ENCODE data around the gene MRO.
"Not testable (repeated sequence)": the region's sequence is repeated elsewhere in the genome, so short reads cannot be mapped to it uniquely, and the experiment has no call there.

MRO gene

DNA sequence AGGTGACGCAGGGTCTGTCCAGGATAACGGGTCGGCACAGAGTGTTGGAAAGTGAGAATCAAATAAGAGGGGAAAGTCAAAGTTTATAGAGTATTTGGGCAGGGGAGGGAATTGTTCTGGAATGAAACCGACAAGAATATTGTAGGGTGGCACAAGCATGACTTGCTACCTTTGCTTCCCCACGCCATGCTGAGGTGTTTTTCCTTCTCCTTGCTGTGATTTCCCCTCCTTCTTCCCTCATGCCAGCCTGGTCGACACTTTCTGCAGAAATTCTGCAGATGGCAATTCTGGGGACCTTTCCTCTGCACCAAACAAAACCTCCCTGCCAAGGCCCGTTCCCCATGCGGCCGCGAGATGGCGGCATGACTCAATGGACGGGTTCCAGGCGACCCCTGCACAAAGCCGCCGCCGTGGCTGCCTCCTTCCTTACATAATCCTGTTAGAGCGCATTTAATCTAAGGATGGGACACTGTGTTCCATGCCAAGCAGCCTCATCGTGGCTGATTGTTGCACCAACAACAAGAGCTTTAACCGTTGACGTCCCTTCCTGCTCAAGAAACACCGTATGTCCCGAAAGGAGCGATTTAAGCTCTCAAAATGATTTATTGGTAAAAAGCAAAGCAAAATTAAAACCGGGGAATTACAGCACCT, at the start of gene MRO:
Gene MRO, minus strand, starts transcription at position 289 of the 651 bp plus-strand sequence. CDS start 10,616 bp downstream, outside the sequence.
- peak; percentile 14 to 76 for DNase-seq

- DNase-seq, result no peak
Observed at GRCh38 chr18:50869150-50869549, 49.3 kb upstream of the MRO start.

DNA sequence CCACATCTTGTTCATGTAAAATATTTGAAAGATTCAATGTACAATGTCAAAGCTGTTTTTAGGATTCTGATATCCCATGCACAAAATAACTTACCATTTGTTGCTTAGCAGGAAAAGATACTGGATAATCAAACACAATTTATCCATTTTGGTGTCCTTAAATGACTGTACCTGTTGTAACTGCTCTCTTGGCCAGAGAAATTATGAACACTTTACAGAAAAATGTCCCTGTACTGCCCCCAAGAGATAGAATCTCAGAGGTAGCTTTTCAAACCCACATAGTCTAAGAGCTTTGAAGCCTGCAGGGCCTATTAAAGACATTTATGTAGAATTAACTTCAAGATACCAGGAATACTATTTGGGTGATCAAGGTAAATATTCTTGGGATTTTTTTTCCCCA, 46.9 kb upstream of the MRO start:
- no peak for DNase-seq

GRCh38 chr18:50863840-50864375, 44.1 kb upstream of the MRO start:
- DNase-seq, result no peak

DNA sequence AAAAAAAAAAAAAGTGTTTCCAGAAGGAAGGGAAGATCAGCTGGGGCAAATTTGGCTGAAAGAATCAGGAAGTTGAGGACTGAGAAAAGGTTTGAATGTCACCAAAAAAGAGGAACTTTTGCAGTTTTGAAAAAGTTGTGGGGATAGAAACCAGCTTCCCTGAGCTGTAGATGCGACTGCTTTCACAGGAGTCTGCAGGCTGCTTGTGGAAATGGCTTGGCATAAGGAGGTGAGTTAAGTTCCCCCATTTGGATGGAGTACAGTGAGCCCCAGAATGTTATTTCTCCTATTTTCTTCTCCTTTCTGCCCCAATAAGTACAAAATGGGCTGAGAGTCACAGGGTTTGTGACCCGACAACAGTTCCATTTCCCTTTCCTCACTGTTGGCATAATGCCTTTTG, 42.6 kb upstream of the MRO start:
- DNase-seq, result no peak

DNA sequence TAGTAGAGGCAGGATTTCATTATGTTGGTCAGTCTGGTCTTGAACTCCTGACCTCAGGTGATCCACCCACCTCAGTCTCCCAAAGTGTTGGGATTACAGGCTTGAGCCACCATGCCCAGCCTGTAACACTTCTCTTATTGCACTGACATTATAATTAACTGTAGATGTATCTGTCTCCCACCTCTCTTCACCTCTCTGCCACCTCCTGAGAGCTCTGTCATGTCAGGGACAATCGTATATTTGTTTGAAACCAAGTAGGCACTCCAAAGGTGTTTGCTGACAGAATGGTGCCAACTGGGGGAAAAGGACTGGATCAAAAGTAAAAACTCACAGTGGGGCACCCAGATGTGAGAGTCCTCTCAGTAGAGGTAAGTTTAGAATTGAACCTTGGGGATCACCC, 41.8 kb upstream of the MRO start:
- no peak for DNase-seq

DNA sequence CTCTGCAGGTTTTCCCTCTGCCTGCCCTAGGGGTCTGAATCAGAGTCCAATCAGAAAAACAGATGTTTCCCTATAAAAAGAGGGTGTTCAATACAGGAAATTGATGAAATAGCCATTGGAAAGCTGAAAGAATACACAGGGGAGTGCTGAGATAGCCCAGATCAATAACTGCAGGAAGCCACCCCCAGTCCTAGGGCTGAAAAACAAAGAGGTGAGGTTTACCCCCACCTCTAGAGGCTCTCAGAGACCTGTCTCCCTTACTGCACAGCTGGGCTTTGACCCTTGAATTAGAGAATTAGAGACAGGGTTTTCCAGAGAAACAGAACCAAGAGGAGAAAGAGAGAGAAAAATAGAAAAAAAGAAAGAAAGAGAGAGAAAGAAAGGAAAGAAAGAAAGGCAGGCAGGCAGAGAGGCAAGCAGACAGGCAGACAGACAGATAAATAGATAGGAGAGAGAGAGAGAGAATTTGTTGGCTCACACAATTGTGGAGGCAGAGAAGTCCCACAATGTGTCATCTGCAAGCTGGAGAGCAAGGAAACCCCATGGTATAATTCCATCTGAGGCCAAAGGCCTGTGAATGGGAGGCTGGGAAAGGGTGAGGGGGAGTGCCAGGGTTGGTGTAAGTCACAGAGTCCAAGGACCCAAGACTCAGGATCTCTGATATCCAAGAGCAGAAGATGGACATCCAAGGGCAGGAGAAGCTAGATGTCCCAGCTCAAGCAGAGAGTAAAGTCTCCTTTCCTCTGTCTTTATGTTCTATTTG, 40.2 kb upstream of the MRO start:
- no peak for DNase-seq

DNA sequence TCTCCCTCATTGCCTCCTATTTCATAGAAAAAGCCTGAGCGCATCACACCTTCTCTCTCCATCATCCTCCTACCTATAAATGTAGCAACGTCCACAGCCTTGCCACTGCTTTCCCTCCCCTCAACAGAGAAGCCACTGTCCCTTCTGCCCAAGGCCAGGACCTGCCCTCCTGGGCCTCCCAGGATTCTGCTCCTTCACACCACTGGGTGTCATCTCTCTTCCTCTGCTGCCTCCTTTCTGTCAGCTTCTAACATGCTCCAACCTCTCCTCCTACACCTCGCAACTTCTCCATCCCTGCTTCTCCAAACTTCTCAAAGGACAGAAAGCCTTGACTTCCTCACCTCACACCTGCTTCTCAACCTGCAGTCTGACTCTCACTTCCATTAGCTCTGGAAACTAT, 37.9 kb upstream of the MRO start:
- no peak for DNase-seq

DNA sequence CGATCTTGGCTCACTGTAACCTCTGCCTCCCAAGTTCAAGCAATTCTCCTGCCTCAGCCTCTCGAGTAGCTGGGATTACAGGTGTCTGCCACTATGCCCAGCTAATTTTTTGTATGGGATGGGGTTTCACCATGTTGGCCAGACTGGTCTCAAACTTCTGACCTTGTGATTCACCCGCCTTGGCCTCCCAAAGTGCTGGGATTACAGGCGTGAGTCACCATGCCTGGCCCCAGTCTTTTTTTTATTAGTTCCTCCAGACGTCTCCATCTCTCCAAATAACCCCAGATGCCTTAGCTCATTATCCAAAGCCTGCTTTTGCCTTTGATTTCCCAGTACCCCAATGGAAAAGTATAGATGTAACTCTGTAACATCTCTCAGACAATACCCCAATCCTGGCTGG, 37.4 kb upstream of the MRO start:
- not testable (repeated sequence) for DNase-seq

DNA sequence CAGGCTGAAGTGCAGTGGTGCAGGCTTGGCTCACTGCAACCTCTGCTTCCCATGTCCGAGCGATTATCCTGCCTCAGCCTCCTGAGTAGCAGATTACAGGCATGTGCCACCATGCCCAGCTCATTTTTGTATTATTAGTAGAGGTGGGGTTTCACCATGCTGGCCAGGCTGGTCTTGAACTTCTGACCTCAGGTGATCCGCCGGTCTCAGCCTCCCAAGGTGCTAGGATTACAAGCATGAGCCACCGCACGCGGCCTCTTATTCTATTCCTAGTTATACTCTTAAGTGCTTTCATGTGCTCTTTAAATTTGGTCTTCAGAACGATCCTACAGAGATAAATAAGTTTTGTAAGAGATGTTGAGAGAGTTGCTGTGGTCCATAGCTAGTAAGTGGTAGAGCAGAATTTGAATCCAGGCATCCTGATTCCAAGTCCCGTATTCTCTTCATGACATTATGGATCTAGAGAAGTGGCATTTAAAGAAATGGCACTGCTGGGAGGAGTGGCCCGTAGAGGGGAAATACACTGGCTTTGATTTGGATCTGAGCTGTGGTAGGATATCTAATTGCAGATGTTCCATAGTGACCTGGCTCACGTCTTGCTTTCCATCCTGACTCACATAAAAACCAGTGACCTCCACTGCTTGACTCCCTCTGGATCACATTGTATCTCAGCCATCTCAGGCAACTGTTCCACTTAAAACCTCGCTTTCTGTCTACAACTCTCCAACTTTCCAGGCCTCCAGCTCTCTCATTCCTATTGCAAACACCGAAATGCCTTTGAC, 36.4 kb upstream of the MRO start:
- no peak for DNase-seq

- DNase-seq, result no peak
Observed at GRCh38 chr18:50853863-50854271, 34.1 kb upstream of the MRO start.

DNA sequence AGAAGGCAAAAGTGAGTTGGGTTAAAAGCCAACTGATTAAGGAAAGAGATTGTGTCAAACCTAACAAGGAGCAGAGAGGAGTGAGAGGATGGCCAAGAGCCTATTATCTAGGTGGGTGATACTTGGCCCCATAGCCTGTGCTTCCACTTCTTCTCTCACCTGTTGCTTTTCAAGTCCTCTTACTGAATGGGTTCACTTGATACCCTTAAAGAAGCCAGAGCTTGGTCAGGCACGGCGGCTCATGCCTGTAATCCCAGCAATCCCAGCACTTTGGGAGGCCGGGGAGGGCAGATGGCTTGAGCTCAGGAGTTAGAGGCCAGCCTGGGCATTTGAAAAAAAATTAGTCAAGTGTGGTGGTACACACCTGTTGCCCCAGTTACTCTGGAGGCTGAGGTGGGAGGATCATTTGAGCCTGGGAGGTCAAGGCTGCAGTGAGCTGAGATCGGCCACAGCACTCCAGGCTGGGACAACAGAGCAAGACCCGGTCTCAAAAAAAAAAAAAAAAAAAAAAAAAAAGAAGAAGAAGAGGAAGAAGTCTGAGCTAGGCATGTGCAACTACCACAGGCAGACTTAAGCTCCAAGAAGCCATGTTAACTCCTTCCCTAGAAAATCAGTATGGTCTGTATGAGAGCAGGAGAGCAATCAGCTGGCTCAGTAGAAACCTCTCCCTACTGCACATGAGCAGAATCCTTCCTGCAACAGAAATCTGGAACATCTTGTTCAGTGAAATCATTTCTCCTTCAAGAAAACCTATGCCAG, 30.7 kb upstream of the MRO start:
- DNase-seq, result no peak

GRCh38 chr18:50849419-50849821, 29.6 kb upstream of the MRO start:
- no peak for DNase-seq

- no peak for DNase-seq
Observed at GRCh38 chr18:50848991-50849390, 29.2 kb upstream of the MRO start.

GRCh38 chr18:50848061-50848551, 28.3 kb upstream of the MRO start:
- no peak for DNase-seq

DNA sequence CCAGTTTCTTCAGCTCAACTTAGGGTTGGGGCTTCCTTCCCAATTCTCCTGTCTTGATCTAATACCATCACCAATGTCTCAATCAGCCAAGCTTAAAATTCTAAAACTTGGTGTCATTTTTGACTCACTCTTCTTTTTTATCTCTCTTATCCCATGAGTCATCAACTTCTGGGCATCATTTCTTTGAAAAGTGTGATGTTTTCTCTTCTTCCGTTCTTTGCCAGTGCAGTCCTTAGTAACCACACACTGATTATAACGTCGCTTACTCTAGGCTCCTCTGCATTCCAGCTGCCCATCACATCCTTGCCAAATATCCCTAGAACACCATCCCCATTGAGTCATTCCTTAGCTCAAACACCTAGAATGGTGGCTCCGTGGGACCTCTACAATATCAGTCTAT, 27.4 kb upstream of the MRO start:
- no peak for DNase-seq

GRCh38 chr18:50844960-50845359, 25.1 kb upstream of the MRO start:
- DNase-seq, result no peak

DNA sequence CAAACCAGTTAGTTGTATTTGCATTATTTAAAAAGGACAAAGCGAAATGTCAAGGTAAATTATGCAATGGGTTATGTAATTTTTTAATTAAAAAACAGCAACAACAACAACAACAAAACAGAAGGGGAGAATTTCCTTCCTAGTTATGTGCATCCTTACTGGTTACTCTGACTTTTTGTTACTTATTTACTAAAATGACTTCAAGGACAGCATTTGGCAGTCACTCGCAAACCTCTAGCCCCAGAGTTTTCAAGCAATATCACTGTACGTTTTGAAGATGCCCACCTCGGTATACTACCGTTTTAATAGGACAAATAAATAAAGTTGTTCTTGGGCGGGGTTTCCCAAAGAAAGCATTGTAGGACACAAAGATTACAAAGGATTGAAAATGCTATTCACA, 24.7 kb upstream of the MRO start:
- no peak for DNase-seq

DNA sequence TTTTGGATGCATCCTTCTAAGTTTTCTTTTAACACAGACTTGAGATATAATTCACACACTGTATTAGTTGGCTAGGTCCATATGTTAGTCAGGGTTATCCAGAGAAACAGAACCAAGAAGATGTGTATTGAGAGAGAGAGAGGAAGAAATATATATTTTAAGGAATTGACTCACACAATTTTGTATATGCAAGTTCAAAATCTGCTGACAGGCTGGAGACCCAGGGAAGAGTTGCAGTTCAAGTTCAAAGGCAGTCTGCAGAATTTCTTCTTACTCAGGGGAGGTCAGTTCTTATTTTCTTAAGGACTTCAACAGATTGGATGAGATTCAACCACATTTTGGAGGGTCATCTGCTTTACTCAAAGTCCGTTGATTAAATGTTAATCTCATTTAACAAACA, 23.0 kb upstream of the MRO start:
- DNase-seq, result no peak

GRCh38 chr18:50839996-50840395, 20.2 kb upstream of the MRO start:
- DNase-seq, result no peak

- no peak for DNase-seq
Observed at GRCh38 chr18:50839341-50839740, 19.5 kb upstream of the MRO start.

- no peak for DNase-seq
Observed at GRCh38 chr18:50836521-50836957, 16.7 kb upstream of the MRO start.

- not testable (repeated sequence) for DNase-seq
Observed at GRCh38 chr18:50833496-50833895, 13.7 kb upstream of the MRO start.

All from cerebellar nuclear complex (tissue), 1 donor.